Measurements from ENCODE around the gene KDM4C. TPM values are rescaled to one million over a fixed set of nuclear protein-coding genes. Genes with fewer than 3 reads are reported as not detected.

The KDM4C gene
- total and polyA plus RNA-seq, 2 of the 13 experiments (the other 11 are each of a cell fraction or from before 2014, with no cell fraction given): 19.4 to 23.6 TPM

GRCh38 chr9:6735422-6735821 is 22.4 kb upstream of the KDM4C start (continued):
- TF ChIP-seq ZSCAN5A (CRISPR knock-in tag; IDR thresholded peaks at IDR 0.05; ENCODE audit: borderline replicate concordance) (no peak), NFIC (IDR thresholded peaks at IDR 0.05; ENCODE audit: low read length) (no peak), TFE3 (CRISPR knock-in tag; IDR thresholded peaks at IDR 0.05) (no peak), ZXDC (CRISPR knock-in tag; IDR thresholded peaks at IDR 0.05) (no peak), ZNF790 (CRISPR knock-in tag; IDR thresholded peaks at IDR 0.05; ENCODE audit: borderline replicate concordance) (no peak), REST (IDR thresholded peaks at IDR 0.05; ENCODE audit: borderline replicate concordance in 1 of 2, low read depth in 1 of 2, low read length in 2 of 2) (no peak), HIC2 (CRISPR knock-in tag; IDR thresholded peaks at IDR 0.05; ENCODE audit: low read depth) (no peak), ZNF687 (CRISPR knock-in tag; IDR thresholded peaks at IDR 0.05) (no peak), KDM3A (CRISPR knock-in tag; IDR thresholded peaks at IDR 0.05; ENCODE audit: low read depth) (no peak), ATF3 (CRISPR knock-in tag; IDR thresholded peaks at IDR 0.05) (no peak), ADNP (CRISPR knock-in tag; IDR thresholded peaks at IDR 0.05) (no peak)
